GM12874 (cell line): Measurements from ENCODE around the gene LPAR6.

Experiments
- CTCF ChIP-seq: IDR thresholded peaks from 2 replicates; pipeline ENCODE4 v1.5.1; 2011; ENCODE audit warnings: low read depth, mild to moderate bottlenecking, control low read depth, low read length, moderate library complexity; ENCODE audit not compliant: insufficient read depth

LPAR6 gene

DNA sequence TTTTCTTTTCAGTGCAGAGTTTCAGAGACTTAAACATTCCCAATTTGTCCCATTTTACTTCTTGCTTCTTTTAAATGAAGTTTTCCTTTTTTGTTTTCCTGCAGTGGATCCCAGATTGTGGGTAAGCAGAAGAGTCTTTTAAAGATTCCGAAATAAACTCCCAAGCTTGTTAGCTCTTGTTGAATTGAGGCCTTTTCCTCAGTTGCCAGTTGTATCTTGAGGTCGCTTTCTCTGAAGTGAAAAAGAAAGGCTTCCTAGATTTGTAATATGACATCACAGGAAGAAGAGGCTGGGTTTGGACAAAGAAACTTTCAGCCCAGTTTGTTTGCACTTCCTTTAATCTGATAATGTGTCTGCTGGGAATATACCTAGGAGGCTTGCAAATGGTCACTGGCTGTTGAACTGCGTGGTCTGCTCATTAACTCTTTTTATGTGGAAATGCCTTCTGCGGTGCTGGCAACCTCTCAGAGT lies at the start of gene LPAR6:
TSS of gene LPAR6 (minus strand) at position 233 of the 471 bp plus-strand sequence. CDS start 690 bp downstream, outside the sequence.
- TF ChIP-seq CTCF = no peak

- TF ChIP-seq CTCF = no peak
These were observed 44.8 kb upstream of the LPAR6 start for GRCh38 chr13:48457578-48458242.

- TF ChIP-seq CTCF = no peak
These were observed 43.6 kb upstream of the LPAR6 start for GRCh38 chr13:48456546-48456945.

GRCh38 chr13:48449656-48450055 lies 36.7 kb upstream of the LPAR6 start:
- TF ChIP-seq CTCF = no peak

GRCh38 chr13:48448959-48449614 lies 36.2 kb upstream of the LPAR6 start:
- TF ChIP-seq CTCF = no peak

DNA sequence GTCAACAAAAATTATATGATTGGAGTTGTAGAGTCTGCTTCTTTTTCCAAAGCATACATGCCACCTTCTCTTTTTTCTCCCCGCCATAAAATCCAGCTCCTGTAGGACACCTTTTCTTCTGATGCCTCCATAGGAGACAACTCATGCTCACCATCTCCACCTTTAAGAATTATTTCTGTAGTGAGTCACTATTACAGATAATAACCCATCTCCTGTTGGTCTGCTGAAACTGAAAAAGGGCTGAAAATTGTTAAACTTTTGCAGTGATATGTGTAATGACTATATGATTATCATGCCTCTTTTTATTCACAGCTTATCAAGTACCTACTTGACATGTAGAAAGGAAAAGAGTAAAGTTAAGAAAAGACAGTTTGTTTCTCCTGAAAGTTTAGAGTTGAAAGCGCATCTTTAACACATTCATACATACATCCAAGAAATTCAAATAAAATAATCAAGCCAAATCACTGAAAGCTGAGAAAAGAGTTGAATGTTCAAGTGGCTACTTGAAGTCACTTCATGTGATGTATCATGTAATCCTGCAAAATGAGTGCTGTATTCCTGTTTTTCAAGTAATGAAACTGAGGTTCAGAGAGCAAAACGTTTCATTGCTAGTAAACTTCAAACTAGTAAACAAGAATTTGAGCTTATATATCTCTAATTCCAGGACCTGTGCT lies 35.5 kb upstream of the LPAR6 start:
- TF ChIP-seq CTCF = no peak

DNA sequence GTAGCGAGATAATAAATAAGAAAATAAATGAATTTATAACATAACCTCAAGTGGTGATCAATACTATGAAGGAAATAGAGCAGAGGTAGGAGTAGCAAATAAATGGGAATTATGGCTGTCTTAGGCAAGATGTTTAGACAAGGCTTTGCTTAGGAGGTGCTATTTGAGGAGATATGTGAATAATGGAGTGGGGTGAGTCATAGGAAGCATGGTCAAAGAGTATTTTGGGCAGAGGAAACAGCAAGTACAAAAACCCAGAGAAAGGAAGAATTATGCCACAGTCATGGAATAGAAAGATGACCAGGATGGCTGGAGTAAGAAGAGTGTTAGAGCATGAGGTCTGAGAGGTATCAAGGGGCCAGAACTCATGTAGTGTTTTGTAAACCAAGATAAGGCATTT lies 33.6 kb upstream of the LPAR6 start:
- no peak for TF ChIP-seq CTCF
